Neutrophil (primary cell): ENCODE measurements around the gene KCNJ10.

Experiments
- H3K27ac ChIP-seq: fragments of 200-600 bp; sonication (generic); 2 replicates; pipeline ENCODE4 v1.5.1; 2016; ENCODE audit warnings: mild to moderate bottlenecking, moderate library complexity
- H3K27me3 ChIP-seq: fragments of 200-600 bp; sonication (generic); 2 replicates; pipeline ENCODE4 v1.6.0; 2016; ENCODE audit warnings: mild to moderate bottlenecking
- H3K36me3 ChIP-seq: fragments of 200-600 bp; sonication (generic); 2 replicates; pipeline ENCODE4 v1.5.1; 2017
- H3K4me1 ChIP-seq, 2 experiments: fragments of 200-600 bp in 1 of 2; sonication (generic) in 1 of 2; 1 replicate in 1 of 2; 2 replicates in 1 of 2; pipeline versions ENCODE4 v1.5.1 to v1.6.1; 2013 to 2016; ENCODE audit warnings: low read depth in 1 of 2, low read length in 1 of 2, mild to moderate bottlenecking in 1 of 2, moderate library complexity in 1 of 2; ENCODE audit not compliant: control insufficient read depth in 1 of 2, insufficient read depth in 1 of 2
- H3K4me3 ChIP-seq, 2 experiments: fragments of 200-600 bp in 1 of 2; sonication (generic) in 1 of 2; 1 replicate in 1 of 2; 2 replicates in 1 of 2; pipeline ENCODE4 v1.5.1; 2013 to 2016; ENCODE audit warnings: low read depth in 1 of 2, low read length in 1 of 2, mild to moderate bottlenecking in 1 of 2, moderate library complexity in 1 of 2
- H3K9me3 ChIP-seq: fragments of 200-600 bp; sonication (generic); 2 replicates; pipeline ENCODE4 v1.5.1; 2016
- TF ChIP-seq, protein P1 (sequence below): fragments of 200-600 bp; sonication (generic); IDR thresholded peaks from 2 replicates; pipeline ENCODE4 v1.5.1; 2016; ENCODE audit warnings: antibody characterized with exemption

KCNJ10 gene

DNA sequence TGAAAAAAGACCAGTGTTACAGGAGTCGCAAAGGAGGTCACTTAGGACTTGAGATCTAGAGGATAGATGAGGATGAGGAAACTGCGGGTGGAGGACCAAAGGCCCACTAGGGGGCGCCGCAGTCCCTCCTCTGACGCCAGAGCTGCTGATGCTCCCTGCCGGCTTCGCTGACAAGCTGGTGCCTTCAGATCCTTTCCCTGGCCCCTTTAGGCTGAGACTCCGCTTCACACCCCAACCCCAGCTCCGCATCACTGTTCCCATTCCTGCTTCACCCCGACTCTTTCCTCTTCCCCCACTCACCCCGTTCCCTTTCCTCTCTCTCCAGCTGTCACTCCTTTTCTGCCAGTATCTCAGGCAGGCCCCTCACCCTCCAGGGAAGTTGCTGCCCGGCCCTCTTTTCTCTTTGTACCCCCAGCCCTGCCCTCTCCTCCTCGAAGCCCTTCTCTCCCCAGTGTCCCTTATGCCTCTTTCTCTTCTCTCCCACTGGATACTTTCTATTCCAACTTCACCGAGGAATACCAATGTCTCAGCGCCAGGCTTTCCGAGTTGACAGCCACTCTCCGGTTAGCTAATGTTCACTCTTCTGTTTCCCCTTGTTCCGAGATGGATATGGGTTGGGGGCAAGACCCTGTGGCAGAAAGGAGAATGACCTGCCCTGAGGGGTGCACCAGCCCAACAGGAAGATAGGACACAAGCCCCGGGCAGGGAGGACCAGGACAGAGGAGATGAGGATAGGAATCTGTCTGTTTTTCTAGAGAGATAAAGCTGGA, 15.9 kb upstream of the KCNJ10 start:
- Histone ChIP-seq H3K36me3 (no peaks in the 10 kb centered on the region), H3K9me3 (no peaks in the 10 kb centered on the region), H3K4me3 (no peak overlapping the region), H3K4me1 (peaks cover 0 to 8% of the 10 kb centered on the region in 2 experiments), H3K27ac (no peak overlapping the region), H3K27me3 (peaks cover 56% of the 10 kb centered on the region)
- TF ChIP-seq, protein P1, sequence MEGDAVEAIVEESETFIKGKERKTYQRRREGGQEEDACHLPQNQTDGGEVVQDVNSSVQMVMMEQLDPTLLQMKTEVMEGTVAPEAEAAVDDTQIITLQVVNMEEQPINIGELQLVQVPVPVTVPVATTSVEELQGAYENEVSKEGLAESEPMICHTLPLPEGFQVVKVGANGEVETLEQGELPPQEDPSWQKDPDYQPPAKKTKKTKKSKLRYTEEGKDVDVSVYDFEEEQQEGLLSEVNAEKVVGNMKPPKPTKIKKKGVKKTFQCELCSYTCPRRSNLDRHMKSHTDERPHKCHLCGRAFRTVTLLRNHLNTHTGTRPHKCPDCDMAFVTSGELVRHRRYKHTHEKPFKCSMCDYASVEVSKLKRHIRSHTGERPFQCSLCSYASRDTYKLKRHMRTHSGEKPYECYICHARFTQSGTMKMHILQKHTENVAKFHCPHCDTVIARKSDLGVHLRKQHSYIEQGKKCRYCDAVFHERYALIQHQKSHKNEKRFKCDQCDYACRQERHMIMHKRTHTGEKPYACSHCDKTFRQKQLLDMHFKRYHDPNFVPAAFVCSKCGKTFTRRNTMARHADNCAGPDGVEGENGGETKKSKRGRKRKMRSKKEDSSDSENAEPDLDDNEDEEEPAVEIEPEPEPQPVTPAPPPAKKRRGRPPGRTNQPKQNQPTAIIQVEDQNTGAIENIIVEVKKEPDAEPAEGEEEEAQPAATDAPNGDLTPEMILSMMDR: peak; percentile 41

- Histone ChIP-seq H3K27ac (no peak overlapping the region), H3K4me3 (no peak overlapping the region), H3K9me3 (no peaks in the 10 kb centered on the region), H3K4me1 (peaks cover 0 to 8% of the 10 kb centered on the region in 2 experiments), H3K27me3 (peaks cover 67% of the 10 kb centered on the region), H3K36me3 (no peaks in the 10 kb centered on the region)
- TF ChIP-seq, protein P1: no peak
These were observed 14.9 kb upstream of the KCNJ10 start for GRCh38 chr1:160084771-160085321.

DNA sequence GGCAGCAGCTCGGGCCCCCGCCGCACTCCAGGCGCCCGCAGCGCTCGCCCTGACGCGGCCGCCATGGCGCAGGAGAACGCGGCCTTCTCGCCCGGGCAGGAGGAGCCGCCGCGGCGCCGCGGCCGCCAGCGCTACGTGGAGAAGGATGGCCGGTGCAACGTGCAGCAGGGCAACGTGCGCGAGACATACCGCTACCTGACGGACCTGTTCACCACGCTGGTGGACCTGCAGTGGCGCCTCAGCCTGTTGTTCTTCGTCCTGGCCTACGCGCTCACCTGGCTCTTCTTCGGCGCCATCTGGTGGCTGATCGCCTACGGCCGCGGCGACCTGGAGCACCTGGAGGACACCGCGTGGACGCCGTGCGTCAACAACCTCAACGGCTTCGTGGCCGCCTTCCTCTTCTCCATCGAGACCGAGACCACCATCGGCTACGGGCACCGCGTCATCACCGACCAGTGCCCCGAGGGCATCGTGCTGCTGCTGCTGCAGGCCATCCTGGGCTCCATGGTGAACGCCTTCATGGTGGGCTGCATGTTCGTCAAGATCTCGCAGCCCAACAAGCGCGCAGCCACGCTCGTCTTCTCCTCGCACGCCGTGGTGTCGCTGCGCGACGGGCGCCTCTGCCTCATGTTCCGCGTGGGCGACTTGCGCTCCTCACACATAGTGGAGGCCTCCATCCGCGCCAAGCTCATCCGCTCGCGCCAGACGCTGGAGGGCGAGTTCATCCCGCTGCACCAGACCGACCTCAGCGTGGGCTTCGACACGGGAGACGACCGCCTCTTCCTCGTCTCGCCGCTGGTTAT, 14.2 kb upstream of the KCNJ10 start:
- Histone ChIP-seq H3K27me3 (peaks cover 73% of the 10 kb centered on the region), H3K4me3 (peak overlapping the region; percentile 22 to 35), H3K27ac (no peak overlapping the region), H3K36me3 (no peaks in the 10 kb centered on the region), H3K9me3 (no peaks in the 10 kb centered on the region), H3K4me1 (peaks cover 0 to 8% of the 10 kb centered on the region in 2 experiments)
- TF ChIP-seq, protein P1: no peak

- Histone ChIP-seq H3K27ac (no peak overlapping the region), H3K9me3 (no peaks in the 10 kb centered on the region), H3K27me3 (peaks cover 84% of the 10 kb centered on the region), H3K4me1 (peaks cover 0 to 8% of the 10 kb centered on the region in 2 experiments), H3K4me3 (no peak overlapping the region), H3K36me3 (no peaks in the 10 kb centered on the region)
- TF ChIP-seq, protein P1: no peak
These were observed 13.0 kb upstream of the KCNJ10 start for GRCh38 chr1:160082926-160083325.

DNA sequence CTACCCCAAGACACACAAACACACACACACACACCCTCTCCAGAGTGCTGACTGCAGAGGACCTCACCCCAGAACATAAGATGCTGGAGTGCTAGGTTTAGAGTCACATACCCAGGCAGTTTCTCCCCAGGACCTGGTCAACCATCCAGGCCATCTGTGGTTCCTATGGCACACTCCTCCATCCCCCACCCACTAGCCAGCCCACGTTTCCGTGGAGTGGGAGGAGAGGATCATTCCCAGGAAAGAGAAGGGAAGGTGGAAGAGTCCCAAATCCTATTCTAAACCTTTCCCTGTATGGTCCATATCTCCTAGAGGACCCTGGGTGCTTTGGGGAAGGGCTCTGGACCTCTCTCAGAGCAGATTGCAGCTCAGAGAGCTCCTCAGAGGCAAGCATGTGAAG, 12.5 kb upstream of the KCNJ10 start:
- Histone ChIP-seq H3K4me3 (no peak overlapping the region), H3K9me3 (no peaks in the 10 kb centered on the region), H3K27ac (no peak overlapping the region), H3K36me3 (no peaks in the 10 kb centered on the region), H3K27me3 (peaks cover 84% of the 10 kb centered on the region), H3K4me1 (peaks cover 0 to 8% of the 10 kb centered on the region in 2 experiments)
- TF ChIP-seq, protein P1: no peak
